GM12873 (cell line): Measurements from ENCODE around the gene LITAF.

ENCODE experiments used
- CTCF ChIP-seq: IDR thresholded peaks from 2 replicates; pipeline ENCODE4 v1.5.1; 2012; ENCODE audit warnings: low read depth, mild to moderate bottlenecking, moderate library complexity, low read length, control low read depth; ENCODE audit not compliant: insufficient read depth; ENCODE audit errors: missing control alignments

LITAF gene

GRCh38 chr16:11583166-11583565 lies 3.6 kb downstream of the LITAF start:
- no peak for TF ChIP-seq CTCF

- TF ChIP-seq CTCF, result no peak
Observed at GRCh38 chr16:11582157-11582814, 4.4 kb downstream of the LITAF start.

GRCh38 chr16:11581678-11582077 lies 5.0 kb downstream of the LITAF start:
- no peak for TF ChIP-seq CTCF

GRCh38 chr16:11580451-11581086 lies 6.2 kb downstream of the LITAF start:
- no peak for TF ChIP-seq CTCF

GRCh38 chr16:11576427-11577289 lies 10.1 kb downstream of the LITAF start:
- no peak for TF ChIP-seq CTCF

- TF ChIP-seq CTCF, result no peak
Observed at GRCh38 chr16:11575223-11575589, 11.5 kb downstream of the LITAF start.

- no peak for TF ChIP-seq CTCF
Observed at GRCh38 chr16:11572301-11572995, 14.3 kb downstream of the LITAF start.
